Stimulated activated CD8-positive, alpha-beta memory T cell treated with anti-CD3 and anti-CD28 coated beads, Interleukin-12 subunit alpha, Interleukin-12 subunit beta, amount 100 ng/mL, for 24 hours (primary cell): ENCODE measurements around the gene TPRX1.
"Not testable (repeated sequence)": the region's sequence is repeated elsewhere in the genome, so short reads cannot be mapped to it uniquely, and the experiment has no call there.

Experiments
- DNase-seq: peaks from one replicate; pipeline ENCODE4 v3.0.0-alpha.2; 2020; ENCODE audit errors: extremely low read depth

Gene TPRX1

DNA sequence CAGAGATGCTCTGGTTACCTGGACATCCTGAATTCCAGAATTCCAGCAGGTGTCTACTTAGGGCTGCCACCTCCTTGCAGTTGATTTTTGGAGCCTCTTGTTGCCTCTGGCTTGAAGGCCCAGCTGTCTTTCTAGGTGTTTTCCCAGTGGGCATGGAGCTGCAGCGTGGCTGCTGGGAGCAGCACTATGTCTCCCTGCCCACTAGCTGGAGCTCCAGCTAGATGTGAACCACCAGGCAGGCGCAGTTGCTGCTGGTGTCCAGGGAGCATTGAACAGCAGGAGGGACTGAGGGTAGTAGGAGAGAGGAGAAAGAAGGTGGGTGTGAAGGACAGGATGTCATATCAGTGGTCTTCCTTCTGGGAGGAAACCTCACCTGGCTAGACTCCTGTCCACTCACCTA, 35.7 kb downstream of the TPRX1 start:
- no peak for DNase-seq

DNA sequence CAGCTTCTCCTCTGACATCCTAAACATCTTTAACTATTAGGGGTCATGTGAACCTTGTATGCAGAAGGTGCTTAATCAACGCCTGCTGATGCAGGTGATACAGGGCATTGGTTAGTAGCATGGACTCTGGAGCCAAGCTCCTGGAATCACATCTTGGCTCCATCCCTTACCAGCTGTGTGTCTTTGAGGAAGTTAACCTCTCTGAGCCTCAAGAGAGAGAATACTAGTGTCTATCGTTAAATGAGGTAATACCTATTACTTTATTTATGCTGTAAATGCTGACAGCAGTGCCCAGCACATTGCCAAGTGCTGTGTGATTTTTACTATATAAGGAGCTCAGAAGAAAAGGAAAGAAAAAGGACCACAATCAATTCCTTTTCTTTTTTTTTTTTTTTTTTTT, 37.0 kb downstream of the TPRX1 start:
- DNase-seq: no peak

GRCh38 chr19:47766670-47767069, 37.7 kb downstream of the TPRX1 start:
- no peak for DNase-seq

DNA sequence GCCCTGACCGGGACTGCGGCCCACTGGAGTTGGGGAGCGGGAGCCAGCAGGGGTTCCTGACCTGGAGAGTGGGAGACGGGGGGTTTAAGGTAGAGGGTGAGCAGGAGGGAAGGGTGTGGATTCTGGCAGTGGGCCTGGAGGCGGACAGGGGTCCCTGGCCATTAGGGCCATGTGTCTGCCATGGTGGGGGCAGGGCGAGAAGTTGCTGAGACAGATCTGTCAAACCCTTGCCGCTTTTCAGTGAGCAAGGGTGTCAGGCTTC, 38.1 kb downstream of the TPRX1 start:
- no peak for DNase-seq

- DNase-seq: no peak
Measured at GRCh38 chr19:47765523-47766358, 38.6 kb downstream of the TPRX1 start.

DNA sequence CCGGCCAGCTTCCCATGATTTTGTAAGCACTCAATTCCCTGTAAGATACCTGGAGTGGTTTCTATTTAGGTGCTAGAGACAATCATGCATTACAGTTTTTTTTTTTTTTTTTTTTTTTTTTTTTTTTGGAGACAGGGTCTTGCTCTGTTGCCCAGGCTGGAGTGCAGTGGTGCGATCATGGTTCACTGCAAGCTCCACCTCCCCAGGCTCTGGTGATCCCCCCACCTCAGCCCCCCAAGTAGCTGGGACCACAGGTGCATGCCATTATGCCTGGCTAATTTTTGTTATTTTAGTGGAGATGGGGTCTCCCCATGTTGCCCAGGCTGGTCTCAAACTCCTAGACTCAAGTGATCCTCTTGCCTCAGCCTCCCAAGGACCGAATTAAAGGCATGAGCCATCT, 39.6 kb downstream of the TPRX1 start:
- DNase-seq: not testable (repeated sequence)

DNA sequence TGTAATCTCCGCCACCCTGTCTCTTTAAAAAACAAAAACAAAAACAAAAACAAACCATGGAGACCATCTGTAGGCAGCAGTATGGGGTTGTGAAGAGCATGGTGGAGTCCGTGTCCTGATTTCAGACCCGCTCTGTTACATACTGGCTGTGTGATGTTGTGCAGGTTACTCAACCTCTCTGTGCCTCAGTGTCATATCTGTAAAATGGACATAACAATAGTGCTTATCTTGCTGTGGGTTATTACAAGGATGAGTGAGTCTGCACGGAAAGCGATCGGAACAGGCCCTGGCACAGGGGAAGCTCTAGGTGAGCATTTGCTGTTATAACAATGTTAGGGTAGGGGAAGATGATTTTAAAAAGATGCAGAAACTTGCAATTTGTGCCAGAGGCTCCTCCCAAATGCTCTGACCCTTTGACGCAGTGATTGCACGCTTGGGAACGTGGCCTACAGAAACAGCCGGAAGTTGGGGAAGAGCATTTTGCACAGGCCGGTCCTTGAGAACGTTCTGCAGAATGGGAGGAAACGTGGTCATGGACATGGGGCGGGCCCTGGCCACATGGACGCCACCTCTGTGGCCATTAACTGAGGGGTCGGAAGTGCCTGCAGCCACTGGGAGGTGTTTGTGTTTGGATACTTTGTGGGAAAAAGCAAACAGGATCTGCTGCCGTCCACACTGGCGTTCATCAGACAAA, 41.6 kb downstream of the TPRX1 start:
- no peak for DNase-seq

DNA sequence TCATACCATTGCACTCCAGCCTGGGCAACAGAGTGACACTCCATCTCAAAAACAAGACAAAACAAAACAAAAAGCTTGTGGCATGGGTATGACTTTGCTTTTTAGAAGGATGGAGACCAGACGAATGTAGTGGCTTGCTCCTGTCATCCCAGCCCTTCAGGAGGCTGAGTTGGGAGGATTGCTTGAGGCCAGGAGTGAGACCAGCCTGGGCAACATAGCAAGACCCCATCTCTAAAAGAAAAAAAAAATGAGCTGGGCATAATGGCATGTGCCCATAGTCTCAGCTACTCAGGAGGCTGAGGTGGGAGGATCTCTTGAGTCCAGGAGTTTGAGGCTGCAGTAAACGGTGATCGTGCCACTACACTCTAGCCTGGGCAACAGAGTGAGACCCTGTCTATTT, 42.2 kb downstream of the TPRX1 start:
- DNase-seq: no peak

- DNase-seq: no peak
Measured at GRCh38 chr19:47761566-47761965, 42.8 kb downstream of the TPRX1 start.

GRCh38 chr19:47760632-47760999, 43.7 kb downstream of the TPRX1 start:
- no peak for DNase-seq

DNA sequence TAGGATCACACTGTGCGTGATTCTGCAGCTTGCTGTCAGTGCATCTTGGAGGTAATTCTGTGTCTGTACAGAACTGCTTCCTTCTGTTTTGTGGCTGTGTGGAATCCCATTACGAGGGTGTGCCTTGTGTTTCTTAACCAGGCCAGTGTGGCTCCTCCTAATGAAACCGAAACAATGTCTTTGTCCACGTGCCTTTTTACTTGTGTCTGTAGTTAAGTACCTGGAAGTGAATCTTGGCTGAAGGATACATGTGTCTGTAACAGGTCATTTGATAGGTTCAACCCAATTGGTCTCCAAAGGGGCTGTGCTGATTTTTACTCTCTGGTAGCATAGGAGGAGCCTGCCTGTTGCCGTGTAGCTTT, 45.9 kb downstream of the TPRX1 start:
- no peak for DNase-seq

DNA sequence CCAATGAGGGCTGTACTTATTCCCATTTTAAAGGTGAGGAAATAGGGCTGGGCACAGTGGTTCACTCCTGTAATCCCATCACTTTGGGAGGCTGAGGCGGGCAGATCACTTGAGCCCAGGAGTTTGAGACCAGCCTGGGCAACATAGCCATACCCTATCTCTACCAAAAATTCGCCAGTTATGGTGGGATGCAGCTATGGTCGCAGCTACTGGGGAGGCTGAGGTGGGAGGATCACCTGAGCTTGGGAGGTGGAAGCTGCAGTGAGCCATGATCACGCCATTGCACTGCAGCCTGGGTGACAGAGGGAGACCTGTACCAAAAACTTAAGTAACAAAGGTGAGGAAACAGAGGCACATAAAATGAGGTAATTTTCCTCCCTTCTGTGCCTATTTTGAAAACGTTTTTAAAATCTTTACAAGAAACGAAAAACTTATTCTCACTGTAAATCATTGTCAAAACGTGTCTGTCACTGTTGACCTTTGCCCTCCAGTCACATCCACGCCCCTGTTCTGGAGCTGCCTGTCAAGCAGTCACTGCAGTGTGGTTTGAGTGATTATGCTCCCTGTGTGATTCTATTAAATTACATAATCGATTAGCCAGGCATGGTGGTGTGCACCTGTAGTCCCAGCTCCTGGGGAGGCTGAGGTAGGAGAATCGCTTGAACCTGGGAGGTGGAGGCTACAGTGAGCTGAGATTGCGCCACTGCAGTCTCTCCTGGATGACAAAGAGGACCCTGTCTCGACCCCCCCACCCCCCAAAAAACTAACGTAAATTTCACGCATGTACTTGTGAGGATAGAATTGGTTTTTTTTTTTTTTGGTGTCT, 46.5 kb downstream of the TPRX1 start:
- no peak for DNase-seq

DNA sequence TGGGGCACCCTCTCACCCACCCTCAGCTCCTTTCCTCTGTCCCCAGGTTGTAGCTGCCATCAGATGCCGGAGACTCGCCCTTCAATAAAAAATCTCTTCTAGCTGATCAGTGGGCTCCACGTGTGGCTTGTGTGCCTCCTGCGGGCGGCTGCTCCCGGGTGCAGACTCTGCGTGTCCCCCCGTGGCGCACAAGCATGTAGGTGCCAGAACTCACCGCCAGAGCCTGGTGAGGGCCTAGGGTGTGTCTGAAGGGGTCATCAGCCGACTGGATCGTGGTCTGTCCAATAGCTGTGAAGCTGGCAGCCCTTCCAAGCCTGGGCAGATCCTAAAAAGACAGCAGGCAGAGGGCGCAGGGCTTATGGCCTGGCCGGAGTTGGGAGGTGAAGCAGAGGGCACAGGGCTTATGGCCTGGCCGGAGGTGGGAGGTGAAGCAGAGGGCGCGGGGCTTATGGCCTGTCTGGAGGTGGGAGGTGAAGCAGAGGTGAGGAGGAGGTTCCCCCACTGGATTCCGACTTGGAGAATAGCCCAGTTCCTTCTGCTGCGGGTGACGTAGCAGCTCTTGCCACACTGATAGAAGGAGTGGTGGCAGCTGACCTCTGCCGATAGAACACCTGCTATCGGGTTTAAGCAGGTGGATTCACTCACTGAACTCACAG, 47.3 kb downstream of the TPRX1 start:
- no peak for DNase-seq

DNA sequence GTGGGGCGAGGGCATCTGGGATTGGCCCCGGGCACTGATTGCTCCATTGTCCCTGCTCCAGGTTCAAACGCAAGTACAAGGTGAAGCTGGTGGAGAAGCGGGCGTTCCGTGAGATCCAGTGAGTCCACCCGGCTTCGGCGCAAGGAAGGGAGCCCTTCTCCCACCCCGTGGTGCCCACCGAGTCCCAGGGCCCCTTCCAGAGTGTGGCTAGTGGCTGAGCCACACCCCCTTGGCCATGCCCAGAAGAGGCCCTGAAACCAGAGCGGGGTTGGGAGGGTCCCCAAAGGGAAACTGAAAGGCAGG, 47.8 kb downstream of the TPRX1 start:
- no peak for DNase-seq

DNA sequence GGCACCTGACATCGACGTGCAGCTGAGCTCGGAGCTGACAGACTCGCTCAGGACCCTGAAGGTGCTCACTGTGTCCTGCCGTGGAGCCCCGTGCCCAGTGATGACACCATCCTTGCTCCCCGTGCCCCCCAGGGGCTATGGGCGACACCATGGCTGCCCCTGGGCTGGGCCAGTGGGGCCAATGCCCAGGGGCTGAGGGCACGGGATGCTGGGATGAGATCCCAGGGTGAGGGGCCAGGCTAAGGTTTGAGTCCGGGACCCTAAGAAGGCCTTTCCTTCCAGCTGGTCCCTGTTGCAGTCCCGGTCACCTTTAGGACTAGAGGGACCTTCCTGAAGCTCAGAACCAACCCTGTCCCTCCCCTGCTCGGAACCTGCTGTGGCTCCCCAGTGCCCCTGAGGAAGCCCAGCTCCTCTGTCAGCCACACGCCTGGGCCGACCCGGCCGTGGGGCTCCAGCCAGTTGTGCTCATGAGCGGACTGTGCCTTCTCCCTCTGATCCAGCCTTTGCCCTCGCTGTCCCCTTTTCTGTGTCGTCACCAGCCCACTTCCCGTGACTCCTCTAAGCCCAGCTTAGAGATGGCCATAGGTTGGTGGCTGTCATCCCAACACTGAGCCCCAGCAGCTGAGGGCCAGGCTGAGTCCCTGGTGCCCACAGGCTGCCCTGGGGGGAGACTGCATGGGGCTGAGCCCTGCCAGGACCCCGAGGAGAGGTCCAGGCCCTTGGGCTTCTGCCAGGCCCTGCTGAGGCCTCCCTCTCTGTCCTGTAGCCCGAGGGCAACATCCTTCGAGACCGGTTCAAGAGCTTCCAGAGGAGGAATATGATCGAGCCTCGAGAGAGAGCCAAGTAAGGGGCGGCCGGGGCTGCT, 48.4 kb downstream of the TPRX1 start:
- no peak for DNase-seq

DNA sequence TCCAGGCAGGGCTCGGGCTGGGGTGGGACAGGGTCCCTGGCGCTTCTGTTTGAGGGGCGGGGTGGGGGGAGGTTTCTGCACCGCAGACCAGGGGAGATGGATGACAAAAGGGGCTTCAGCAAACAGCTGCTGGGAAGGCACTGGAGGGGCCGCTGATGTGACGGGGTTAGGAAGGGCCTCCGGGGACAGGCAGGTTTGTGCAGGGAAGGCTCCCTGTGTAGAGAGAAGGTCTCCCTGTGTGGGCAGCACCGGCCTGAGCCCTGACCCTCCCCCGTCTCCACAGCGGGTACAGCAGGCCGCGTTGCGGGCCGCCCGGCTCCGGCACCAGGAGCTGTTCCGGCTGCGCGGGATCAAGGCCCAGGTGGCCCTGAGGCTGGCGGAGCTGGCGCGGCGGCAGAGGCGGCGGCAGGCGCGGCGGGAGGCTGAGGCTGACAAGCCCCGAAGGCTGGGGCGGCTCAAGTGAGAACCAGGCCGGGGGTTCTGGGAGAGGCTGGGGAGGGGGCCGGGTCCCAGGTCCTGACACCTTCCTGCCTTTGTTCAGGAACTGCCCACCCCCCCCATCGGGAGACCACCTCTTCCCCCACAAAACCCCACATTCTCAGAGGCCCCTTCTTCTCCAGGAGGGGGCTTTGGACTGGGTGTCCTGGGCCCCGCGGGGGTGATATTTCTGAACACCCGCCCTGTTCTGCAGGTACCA, 49.1 kb downstream of the TPRX1 start:
- no peak for DNase-seq

- no peak for DNase-seq
Measured at GRCh38 chr19:47754206-47755064, 49.9 kb downstream of the TPRX1 start.

DNA sequence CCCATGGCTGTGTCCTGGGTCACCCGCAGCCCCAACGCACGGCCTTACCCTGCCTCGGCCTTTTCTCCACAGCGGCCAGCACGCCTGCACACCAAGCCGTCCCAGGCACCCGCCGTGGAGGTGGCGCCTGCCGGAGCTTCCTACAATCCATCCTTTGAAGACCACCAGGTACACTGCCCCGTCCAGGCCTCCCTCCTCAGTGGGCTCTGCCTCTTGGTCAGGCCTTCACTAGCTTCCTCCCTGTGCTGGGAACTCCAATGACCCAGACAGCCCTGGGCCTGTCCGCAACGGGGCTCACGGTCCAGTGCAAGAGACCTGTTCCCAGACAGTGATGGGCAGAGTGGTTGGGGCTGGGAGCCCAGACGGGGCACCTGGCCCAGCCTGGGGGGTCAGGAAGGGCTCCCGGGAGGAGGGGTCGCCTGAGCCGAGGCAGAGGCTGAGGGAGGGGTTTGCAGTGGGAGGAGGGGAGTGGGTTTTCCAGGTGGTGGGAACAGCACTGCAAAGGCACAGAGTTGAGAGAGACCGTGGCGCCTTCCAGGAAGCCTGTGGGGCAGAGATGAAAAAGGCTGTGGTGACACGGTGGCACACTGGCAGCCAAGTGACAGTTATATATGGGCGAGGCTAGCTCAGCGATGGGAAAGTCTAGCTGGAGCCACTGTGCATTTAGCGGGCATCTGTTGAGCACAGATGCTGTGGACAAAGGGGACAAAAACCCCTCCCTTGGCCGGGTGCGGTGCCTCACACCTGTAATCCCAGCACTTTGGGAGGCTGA, 51.7 kb downstream of the TPRX1 start:
- DNase-seq: no peak
